AG04450 (cell line): Measurements from ENCODE around the gene AP1M2. TPM values are rescaled to one million over a fixed set of nuclear protein-coding genes. Genes with fewer than 3 reads are reported as not detected.

Experiments
- CTCF ChIA-PET: fragments of 300-600, 350-600 bp; formaldehyde crosslinking; extraction: SDS; loops from one replicate; lab custom pipeline; 2022; ENCODE audit warnings: antibody characterized with exemption, inconsistent platforms; lab: Charles Lee
- POLR2A ChIA-PET: fragments of 350-600 bp; formaldehyde crosslinking; extraction: SDS; loops from one replicate; lab custom pipeline; 2021; ENCODE audit warnings: antibody characterized with exemption, inconsistent platforms; lab: Yijun Ruan, JAX
- DNase-seq: peaks from one replicate; pipeline ENCODE4 v3.0.0-alpha.2; 2011; ENCODE audit warnings: low read depth, low spot score
- H3K27ac ChIP-seq: one replicate; pipeline ENCODE4 v1.5.1; 2012; ENCODE audit warnings: low read depth, low read length, control low read depth
- H3K27me3 ChIP-seq: one replicate; pipeline ENCODE4 v1.6.0; 2012; ENCODE audit warnings: low read length; ENCODE audit not compliant: control insufficient read depth, insufficient read depth
- H3K4me3 ChIP-seq: 2 replicates; pipeline ENCODE4 v1.5.1; 2011; ENCODE audit warnings: mild to moderate bottlenecking, low read depth, low read length, control low read depth
- H3K9me3 ChIP-seq: 2 replicates; pipeline ENCODE4 v1.5.1; 2012; ENCODE audit warnings: low read length; ENCODE audit not compliant: control insufficient read depth, insufficient read depth
- CTCF ChIP-seq: IDR thresholded peaks from 2 replicates; pipeline ENCODE4 v1.5.1; 2011; ENCODE audit warnings: low read depth, low read length, control low read depth, inconsistent platforms
- polyA plus RNA-seq: library from polyadenylated mRNA; depleted of rRNA; stranded (reverse); fragments of >200 nt; gene quantifications from 2 replicates; pipeline ENCODE4 v1.2.3, GENCODE V29; 2011

The AP1M2 gene
- polyA plus RNA-seq, 1 experiment: 0.17 TPM

- Histone ChIP-seq H3K9me3 (no peaks in the 10 kb centered on the region; the same call in 1 of the 2 replicates), H3K27ac (peak overlapping the region; percentile 47), H3K4me3 (peak overlapping the region; percentile 92), H3K27me3 (peaks cover 7% of the 10 kb centered on the region)
- ChIA-PET CTCF (interaction anchor here (1.1 to 2.0 kb wide), 2 partner anchors 21 to 41 kb away, joined by 3 to 6 read pairs; no protein-coding TSS in a partner anchor), POLR2A (no interaction called here)
- TF ChIP-seq CTCF: no peak
- DNase-seq: no peak
Observed at GRCh38 chr19:10603084-10603872, 16.2 kb upstream of the AP1M2 start.

- TF ChIP-seq CTCF: no peak
- Histone ChIP-seq H3K27ac (peak overlapping the region; percentile 47), H3K9me3 (no peaks in the 10 kb centered on the region; the same call in 1 of the 2 replicates), H3K27me3 (peaks cover 10% of the 10 kb centered on the region), H3K4me3 (peak overlapping the region; percentile 92)
- no peak for DNase-seq
- CTCF ChIA-PET: interaction anchor here (0.8 to 2.6 kb wide), 4 partner anchors 22 to 97 kb away, joined by 3 to 8 read pairs (median 6); no protein-coding TSS in a partner anchor
- POLR2A ChIA-PET: interaction anchor here (0.5 to 1.2 kb wide), 3 partner anchors 15 to 71 kb away, joined by 3 to 8 read pairs (median 4); no protein-coding TSS in a partner anchor
Observed at GRCh38 chr19:10602330-10603083, 15.4 kb upstream of the AP1M2 start.

- CTCF ChIA-PET: interaction anchor here (0.8 to 2.6 kb wide), 4 partner anchors 21 to 98 kb away, joined by 3 to 8 read pairs (median 6); no protein-coding TSS in a partner anchor
- no peak for TF ChIP-seq CTCF
- Histone ChIP-seq H3K27ac (no peak overlapping the region), H3K9me3 (no peaks in the 10 kb centered on the region; the same call in 1 of the 2 replicates), H3K27me3 (peaks cover 11% of the 10 kb centered on the region), H3K4me3 (no peak overlapping the region)
- POLR2A ChIA-PET: interaction anchor here (0.5 to 1.2 kb wide), 3 partner anchors 16 to 71 kb away, joined by 3 to 8 read pairs (median 4); no protein-coding TSS in a partner anchor
- DNase-seq: no peak
Observed at GRCh38 chr19:10601999-10602329, 14.9 kb upstream of the AP1M2 start.

GRCh38 chr19:10600149-10600548, 13.0 kb upstream of the AP1M2 start:
- Histone ChIP-seq H3K4me3 (no peak overlapping the region), H3K9me3 (no peaks in the 10 kb centered on the region; the same call in 1 of the 2 replicates), H3K27me3 (peaks cover 11% of the 10 kb centered on the region), H3K27ac (no peak overlapping the region)
- TF ChIP-seq CTCF: no peak
- no peak for DNase-seq
- ChIA-PET POLR2A (no interaction called here), CTCF (interaction anchor here (0.6 to 2.6 kb wide), 4 partner anchors 19 to 1009 kb away, joined by 4 to 8 read pairs (median 7); no protein-coding TSS in a partner anchor)
